TTC549 (cell line): ENCODE measurements around the gene CLCN4.
A peak's percentile ranks its signal among the peaks of the same experiment; 100 is the strongest.

Source experiments
- FAIRE-seq: peaks from 2 replicates; lab custom pipeline; 2012; peaks lifted over from hg19 to GRCh38; lab: Jason Lieb, UNC

The CLCN4 gene

GRCh38 chrX:10167573-10167972 lies 10.8 kb downstream of the CLCN4 start:
- FAIRE-seq: no peak

- FAIRE-seq: no peak
Observed at GRCh38 chrX:10168226-10168625, 11.5 kb downstream of the CLCN4 start.

- FAIRE-seq: no peak
Observed at GRCh38 chrX:10169175-10169574, 12.4 kb downstream of the CLCN4 start.

GRCh38 chrX:10171249-10171648 lies 14.5 kb downstream of the CLCN4 start:
- FAIRE-seq: no peak

- no peak for FAIRE-seq
Observed at GRCh38 chrX:10172877-10173276, 16.1 kb downstream of the CLCN4 start.

- no peak for FAIRE-seq
Observed at GRCh38 chrX:10173331-10173900, 16.6 kb downstream of the CLCN4 start.

- no peak for FAIRE-seq
Observed at GRCh38 chrX:10174051-10174450, 17.3 kb downstream of the CLCN4 start.

GRCh38 chrX:10174810-10175209 lies 18.0 kb downstream of the CLCN4 start:
- no peak for FAIRE-seq

- no peak for FAIRE-seq
Observed at GRCh38 chrX:10175319-10175871, 18.6 kb downstream of the CLCN4 start.

GRCh38 chrX:10176121-10177003 lies 19.6 kb downstream of the CLCN4 start:
- FAIRE-seq: no peak

GRCh38 chrX:10177004-10177396 lies 20.2 kb downstream of the CLCN4 start:
- no peak for FAIRE-seq

GRCh38 chrX:10177601-10178000 lies 20.8 kb downstream of the CLCN4 start:
- FAIRE-seq: no peak

GRCh38 chrX:10178866-10179463 lies 22.2 kb downstream of the CLCN4 start:
- FAIRE-seq: no peak

- no peak for FAIRE-seq
Observed at GRCh38 chrX:10183760-10184159, 27.0 kb downstream of the CLCN4 start.

GRCh38 chrX:10184411-10184810 lies 27.6 kb downstream of the CLCN4 start:
- FAIRE-seq: no peak

GRCh38 chrX:10186355-10186754 lies 29.6 kb downstream of the CLCN4 start:
- FAIRE-seq: no peak

GRCh38 chrX:10187421-10187820 lies 30.6 kb downstream of the CLCN4 start:
- FAIRE-seq: no peak

GRCh38 chrX:10189317-10190268 lies 32.8 kb downstream of the CLCN4 start:
- FAIRE-seq: no peak

- peak; percentile 72 for FAIRE-seq
Observed at GRCh38 chrX:10190367-10190766, 33.6 kb downstream of the CLCN4 start.

GRCh38 chrX:10193587-10193986 lies 36.8 kb downstream of the CLCN4 start:
- no peak for FAIRE-seq

- no peak for FAIRE-seq
Observed at GRCh38 chrX:10195425-10195824, 38.6 kb downstream of the CLCN4 start.

GRCh38 chrX:10195947-10196346 lies 39.2 kb downstream of the CLCN4 start:
- FAIRE-seq: no peak
